Peyer's patch (tissue), 4 donors: ENCODE data around the gene ZNHIT1.
"Not testable (repeated sequence)": the region's sequence is repeated elsewhere in the genome, so short reads cannot be mapped to it uniquely, and the experiment has no call there.

Source experiments
- POLR2A ChIP-seq, 2 donors: fragments of 450-650 bp; IDR thresholded peaks; one replicate each; pipeline ENCODE4 v1.5.1; 2017; ENCODE audit warnings: antibody characterized with exemption in 2 of 2, mild to moderate bottlenecking in 2 of 2, moderate library complexity in 2 of 2
- TF ChIP-seq, protein P1 (sequence below), 6 experiments: fragments of 450-650 bp in 4 of 6; fragments of 200-600 bp in 2 of 6; sonication (generic) in 1 of 6; IDR thresholded peaks; one replicate each; pipeline ENCODE4 v1.5.1; 2017 to 2019; ENCODE audit warnings: antibody characterized with exemption in 6 of 6, mild to moderate bottlenecking in 3 of 6, moderate library complexity in 1 of 6

DNA sequence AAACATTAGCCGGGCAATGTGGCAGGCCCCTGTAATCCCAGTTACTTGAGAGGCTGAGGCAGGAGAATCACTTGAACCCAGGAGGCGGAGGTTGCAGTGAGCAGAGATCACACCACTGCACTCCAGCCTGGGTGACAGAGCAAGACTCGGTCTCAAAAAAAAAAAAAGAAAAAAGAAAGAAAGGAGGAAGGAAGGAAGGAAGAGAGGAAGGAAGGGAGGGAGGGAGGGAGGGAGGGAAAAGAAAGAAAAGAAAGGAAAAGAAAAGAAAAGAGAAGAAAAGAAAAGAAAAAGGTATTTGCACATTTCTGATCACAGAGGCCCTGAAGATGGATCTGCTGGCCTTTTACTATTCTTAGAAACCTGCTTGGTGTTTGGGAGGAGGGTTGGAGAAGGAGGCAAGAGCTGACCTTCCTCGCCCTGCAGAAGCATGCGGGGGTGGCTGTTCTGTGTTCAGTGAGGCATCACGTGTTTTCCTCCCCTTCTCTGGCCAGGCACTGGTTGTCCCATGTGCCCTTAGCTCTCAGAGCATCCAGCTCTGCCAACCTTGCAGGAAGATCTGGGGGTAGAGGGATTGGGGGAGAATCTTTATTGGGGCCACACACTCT, 46.2 kb downstream of the ZNHIT1 start:
- not testable (repeated sequence) for TF ChIP-seq POLR2A (IDR thresholded peaks at IDR 0.05)
- TF ChIP-seq, protein P1, sequence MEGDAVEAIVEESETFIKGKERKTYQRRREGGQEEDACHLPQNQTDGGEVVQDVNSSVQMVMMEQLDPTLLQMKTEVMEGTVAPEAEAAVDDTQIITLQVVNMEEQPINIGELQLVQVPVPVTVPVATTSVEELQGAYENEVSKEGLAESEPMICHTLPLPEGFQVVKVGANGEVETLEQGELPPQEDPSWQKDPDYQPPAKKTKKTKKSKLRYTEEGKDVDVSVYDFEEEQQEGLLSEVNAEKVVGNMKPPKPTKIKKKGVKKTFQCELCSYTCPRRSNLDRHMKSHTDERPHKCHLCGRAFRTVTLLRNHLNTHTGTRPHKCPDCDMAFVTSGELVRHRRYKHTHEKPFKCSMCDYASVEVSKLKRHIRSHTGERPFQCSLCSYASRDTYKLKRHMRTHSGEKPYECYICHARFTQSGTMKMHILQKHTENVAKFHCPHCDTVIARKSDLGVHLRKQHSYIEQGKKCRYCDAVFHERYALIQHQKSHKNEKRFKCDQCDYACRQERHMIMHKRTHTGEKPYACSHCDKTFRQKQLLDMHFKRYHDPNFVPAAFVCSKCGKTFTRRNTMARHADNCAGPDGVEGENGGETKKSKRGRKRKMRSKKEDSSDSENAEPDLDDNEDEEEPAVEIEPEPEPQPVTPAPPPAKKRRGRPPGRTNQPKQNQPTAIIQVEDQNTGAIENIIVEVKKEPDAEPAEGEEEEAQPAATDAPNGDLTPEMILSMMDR (IDR thresholded peaks at IDR 0.05), result not testable (repeated sequence)
